Activated B cell treated with CpG ODN at 0.5 μM for 24 hours (primary cell): ENCODE results near the gene BPI. TPM values are rescaled to one million over a fixed set of nuclear protein-coding genes. Genes with fewer than 3 reads are reported as not detected.

Source experiments
- ATAC-seq: fragments of 200-7000 bp; cut with Tn5 transposase; one replicate; pipeline ENCODE4 v1.10.0; 2021; ENCODE audit warnings: low read depth, mild to moderate bottlenecking, moderate library complexity
- CTCF ChIA-PET: fragments of 350-600 bp; sonication (Branson Sonifier 250); formaldehyde crosslinking; loops from one replicate; lab custom pipeline; 2021; ENCODE audit warnings: antibody characterized with exemption; lab: Charles Lee
- POLR2A ChIA-PET: fragments of 350-600 bp; sonication (Branson Sonifier 250); formaldehyde crosslinking; loops from one replicate; lab custom pipeline; 2021; ENCODE audit warnings: antibody characterized with exemption; lab: Charles Lee
- DNase-seq: peaks from one replicate; pipeline ENCODE4 v3.0.0; 2022
- H3K27ac Mint-ChIP-seq: one replicate; pipeline ENCODE4 v1.8.0; 2020; ENCODE audit warnings: mixed read lengths
- H3K27me3 Mint-ChIP-seq: one replicate; pipeline ENCODE4 v1.8.0; 2021; ENCODE audit warnings: mixed read lengths
- H3K36me3 Mint-ChIP-seq: one replicate; pipeline ENCODE4 v1.8.0; 2021; ENCODE audit warnings: low read depth, mixed read lengths
- H3K4me1 Mint-ChIP-seq: one replicate; pipeline ENCODE4 v1.8.0; 2021; ENCODE audit warnings: mixed read lengths
- H3K4me3 Mint-ChIP-seq: one replicate; pipeline ENCODE4 v1.8.0; 2020; ENCODE audit warnings: mild to moderate bottlenecking, mixed read lengths
- H3K9me3 Mint-ChIP-seq: one replicate; pipeline ENCODE4 v1.8.0; 2020; ENCODE audit warnings: mixed read lengths
- CTCF ChIP-seq: fragments of 200-600 bp; IDR thresholded peaks from one replicate; pipeline ENCODE4 v1.8.0; 2022; ENCODE audit warnings: antibody characterized with exemption, mild to moderate bottlenecking
- intact Hi-C: fragments of 100-400 bp; cut with micrococcal nuclease; formaldehyde crosslinking; loops from one replicate; pipeline ENCODE4 v1.15.1; 2024
- total RNA-seq: library from RNA; stranded (reverse); gene quantifications from 2 replicates; pipeline ENCODE4 v1.2.3, GENCODE V29; 2022

BPI gene
- total RNA-seq, 1 donor from 2014 or later, result not detected

- Mint-ChIP-seq H3K9me3 (peaks cover 4% of the 10 kb centered on the region), H3K27me3 (peaks cover 14% of the 10 kb centered on the region), H3K27ac (no peak overlapping the region), H3K36me3 (no peaks in the 10 kb centered on the region), H3K4me1 (no peaks in the 10 kb centered on the region), H3K4me3 (no peak overlapping the region)
- no peak for ATAC-seq
- ChIA-PET CTCF (no interaction called here), POLR2A (no interaction called here)
- no peak for DNase-seq
- TF ChIP-seq CTCF, result no peak
- intact Hi-C loops, result no loop called here
Measured at GRCh38 chr20:38324159-38324558, 20.2 kb downstream of the BPI start.

- H3K4me3 Mint-ChIP-seq, result no peak overlapping the region
- intact Hi-C loops, result no loop called here
- ATAC-seq (no peak), DNase-seq (no peak)
- H3K36me3 Mint-ChIP-seq, result no peaks in the 10 kb centered on the region
- H3K9me3 Mint-ChIP-seq, result peaks cover 4% of the 10 kb centered on the region
- ChIA-PET CTCF (no interaction called here), POLR2A (no interaction called here)
- TF ChIP-seq CTCF, result no peak
- no peaks in the 10 kb centered on the region for H3K4me1 Mint-ChIP-seq
- peaks cover 13% of the 10 kb centered on the region for H3K27me3 Mint-ChIP-seq
- no peak overlapping the region for H3K27ac Mint-ChIP-seq
Measured at GRCh38 chr20:38325167-38325566, 21.2 kb downstream of the BPI start.

- H3K4me3 Mint-ChIP-seq, result no peak overlapping the region
- H3K9me3 Mint-ChIP-seq, result peaks cover 4% of the 10 kb centered on the region
- intact Hi-C loops, result no loop called here
- no peak for ATAC-seq
- DNase-seq, result no peak
- POLR2A ChIA-PET, result no interaction called here
- CTCF ChIA-PET, result no interaction called here
- peaks cover 15% of the 10 kb centered on the region for H3K27me3 Mint-ChIP-seq
- H3K27ac Mint-ChIP-seq, result no peak overlapping the region
- no peaks in the 10 kb centered on the region for H3K36me3 Mint-ChIP-seq
- H3K4me1 Mint-ChIP-seq, result no peaks in the 10 kb centered on the region
- no peak for TF ChIP-seq CTCF
Measured at GRCh38 chr20:38325905-38326304, 21.9 kb downstream of the BPI start.

- ATAC-seq, result no peak
- DNase-seq, result no peak
- H3K9me3 Mint-ChIP-seq, result peaks cover 4% of the 10 kb centered on the region
- TF ChIP-seq CTCF, result no peak
- H3K4me3 Mint-ChIP-seq, result no peak overlapping the region
- no peak overlapping the region for H3K27ac Mint-ChIP-seq
- no peaks in the 10 kb centered on the region for H3K36me3 Mint-ChIP-seq
- CTCF ChIA-PET, result no interaction called here
- H3K4me1 Mint-ChIP-seq, result no peaks in the 10 kb centered on the region
- peaks cover 14% of the 10 kb centered on the region for H3K27me3 Mint-ChIP-seq
- POLR2A ChIA-PET, result no interaction called here
- intact Hi-C loops, result no loop called here
Measured at GRCh38 chr20:38326309-38326708, 22.4 kb downstream of the BPI start.

GRCh38 chr20:38330638-38331037 is 26.7 kb downstream of the BPI start:
- peaks cover 4% of the 10 kb centered on the region for H3K9me3 Mint-ChIP-seq
- intact Hi-C loops, result no loop called here
- H3K27ac Mint-ChIP-seq, result no peak overlapping the region
- no peaks in the 10 kb centered on the region for H3K4me1 Mint-ChIP-seq
- no peaks in the 10 kb centered on the region for H3K36me3 Mint-ChIP-seq
- ChIA-PET POLR2A (no interaction called here), CTCF (interaction anchor here (0.7 kb wide), 1 partner anchor 103 kb away, joined by 3 read pairs; no protein-coding TSS in a partner anchor)
- no peak for TF ChIP-seq CTCF
- H3K4me3 Mint-ChIP-seq, result no peak overlapping the region
- H3K27me3 Mint-ChIP-seq, result peaks cover 19% of the 10 kb centered on the region
- no peak for ATAC-seq
- DNase-seq, result no peak
